HG03280 (cell line): ENCODE results near the gene HEATR3.
A peak's percentile ranks its signal among the peaks of the same experiment; 100 is the strongest.

Source experiments
- ATAC-seq: cut with Tn5 transposase; IDR thresholded peaks from one replicate; pipeline ENCODE4 v1.9.1; 2021; ENCODE audit warnings: mild to moderate bottlenecking, moderate library complexity; ENCODE audit not compliant: unreplicated experiment

Gene HEATR3

DNA sequence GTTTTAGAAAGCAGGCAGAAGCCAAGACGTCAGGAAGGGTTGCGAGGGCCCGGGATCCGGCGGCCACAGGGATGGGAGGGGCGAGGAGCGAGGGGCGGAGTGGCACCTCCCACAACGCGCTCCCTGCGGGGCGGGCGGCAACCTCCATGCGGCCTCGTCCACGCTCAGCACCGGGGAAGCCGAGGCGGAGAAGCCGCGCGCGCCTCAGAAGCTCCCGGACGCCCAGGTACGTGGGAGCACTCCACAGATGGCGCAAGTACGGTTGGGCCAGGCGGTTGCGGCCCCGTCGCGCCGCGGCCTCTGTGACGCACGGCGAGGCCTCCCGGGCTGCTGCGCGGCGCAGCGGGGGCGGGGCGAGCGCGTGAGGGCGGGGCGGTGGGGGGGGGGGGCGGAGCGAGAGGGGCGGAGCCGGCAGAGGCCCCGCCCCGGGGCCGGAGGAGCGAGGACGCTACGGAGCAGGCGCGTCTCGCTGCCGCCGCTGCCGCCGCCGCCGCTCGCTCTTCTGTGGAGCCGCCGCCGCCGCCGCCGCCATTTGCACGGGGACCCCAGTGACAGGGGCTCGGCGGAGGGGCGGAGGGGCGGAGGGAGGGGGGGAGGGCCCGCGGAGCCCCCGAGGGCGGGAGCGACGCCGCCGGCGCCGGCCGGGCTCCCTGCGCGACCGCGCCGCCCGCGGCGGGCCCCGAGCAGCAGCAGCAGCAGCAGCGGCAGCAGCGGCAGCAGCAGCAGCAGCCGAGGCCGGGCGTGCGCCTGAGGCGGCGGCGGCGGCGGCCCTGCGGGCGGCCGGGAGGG lies 87.2 kb downstream of the HEATR3 start, which contains the start of gene TENT4B:
TENT4B (plus strand) TSS at position 500 of the 789 bp plus-strand sequence. CDS start 316 bp downstream, outside the sequence.
- ATAC-seq: peak; percentile 78

GRCh38 chr16:50153596-50154419 lies 88.0 kb downstream of the HEATR3 start:
- peak; percentile 12 for ATAC-seq

GRCh38 chr16:50154420-50154950 lies 88.7 kb downstream of the HEATR3 start:
- no peak for ATAC-seq

DNA sequence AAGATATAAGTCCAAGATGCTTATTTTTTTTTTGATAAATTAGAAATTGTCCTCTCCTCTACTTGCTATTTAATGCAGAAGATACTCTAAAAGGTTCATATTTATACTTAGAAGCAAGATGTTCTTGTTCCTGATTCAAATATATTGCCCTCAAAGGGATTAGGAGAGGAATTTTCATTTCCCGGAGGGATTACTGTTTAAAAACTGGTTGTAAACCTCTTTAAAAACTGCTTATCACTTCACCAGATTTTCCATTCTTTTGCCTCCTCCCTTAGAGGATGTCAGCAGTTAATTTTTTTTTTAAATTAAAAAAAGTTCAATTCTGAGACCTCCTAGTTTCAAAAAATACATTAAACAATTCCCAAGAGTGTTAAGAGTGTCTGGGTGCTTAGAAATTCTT lies 90.2 kb downstream of the HEATR3 start:
- no peak for ATAC-seq
